ENCODE measurements around the gene EGF.

DNA sequence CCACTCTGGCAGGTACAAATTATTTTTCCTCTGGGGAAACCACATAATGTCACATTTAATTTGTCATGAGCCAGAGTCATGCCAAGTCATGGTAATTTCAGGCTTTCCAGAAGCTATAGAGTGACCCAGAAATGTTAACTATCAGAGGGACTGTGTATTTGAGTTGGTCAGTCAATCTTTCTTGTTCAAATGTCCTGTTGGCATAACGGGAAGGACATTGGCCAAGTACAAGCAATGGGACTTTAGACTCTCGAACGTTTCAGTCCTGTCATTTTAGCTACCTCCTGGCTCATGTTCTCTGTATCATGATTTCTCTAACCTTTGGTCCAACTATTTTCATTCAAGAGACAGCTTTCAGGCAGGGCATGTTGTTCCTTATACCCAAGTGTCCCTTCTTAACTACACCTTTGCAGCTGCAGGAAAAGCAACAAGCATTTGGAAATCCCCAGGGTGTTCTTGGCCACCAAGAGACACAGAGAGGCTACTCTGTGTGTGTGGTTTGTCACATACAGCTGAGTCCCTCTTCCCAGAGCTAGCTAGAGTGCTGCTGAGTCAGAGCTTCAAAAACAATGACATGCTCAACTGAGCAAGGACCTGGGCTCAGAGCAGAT is 142.6 kb downstream of the EGF start:
- TF ChIP-seq CTCF (IDR thresholded peaks at IDR 0.05) (no peak), POLR2A (IDR thresholded peaks at IDR 0.05) (no peak)
